GM21737 (cell line): Measurements from ENCODE around the gene CAMK1G.

ENCODE experiments used
- ATAC-seq: cut with Tn5 transposase; IDR thresholded peaks from one replicate; pipeline ENCODE4 v1.9.1; 2021; ENCODE audit warnings: mild to moderate bottlenecking, moderate library complexity; ENCODE audit not compliant: unreplicated experiment

Gene CAMK1G

DNA sequence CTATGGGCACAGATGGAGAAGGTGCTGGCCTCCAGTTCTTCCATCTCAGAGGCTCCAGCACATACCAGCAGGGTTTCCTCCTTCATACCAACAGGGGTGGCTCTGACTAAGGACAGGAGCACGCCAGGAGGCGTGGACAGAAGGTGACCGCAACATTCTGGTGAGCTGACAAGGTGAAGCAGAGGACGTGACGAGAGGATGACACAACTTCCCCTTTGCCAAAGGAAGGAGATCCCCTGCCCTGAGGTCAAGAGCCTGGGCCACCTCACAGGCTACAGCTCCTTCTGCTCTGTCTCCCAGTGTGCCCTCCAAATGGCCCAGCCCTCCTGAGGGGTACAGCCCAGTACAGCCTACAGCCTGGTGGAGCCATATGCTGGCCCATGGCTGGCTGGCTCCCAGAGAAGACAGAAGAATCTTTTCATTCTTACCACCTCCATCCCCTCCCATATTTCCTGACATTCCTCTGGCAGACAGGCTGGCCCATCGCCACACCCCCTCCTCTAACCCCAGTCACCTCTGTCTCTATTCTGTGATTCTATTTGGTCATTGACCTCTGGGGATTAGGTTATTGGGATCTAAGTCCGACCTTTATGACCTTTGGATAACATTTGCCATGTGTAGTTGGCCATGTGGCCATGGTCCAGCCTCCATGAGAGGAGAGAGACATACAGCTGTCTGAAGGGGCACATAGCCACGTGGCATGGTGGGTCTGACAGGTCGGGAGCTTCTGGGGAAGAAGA lies 73.8 kb downstream of the CAMK1G start:
- no peak for ATAC-seq

DNA sequence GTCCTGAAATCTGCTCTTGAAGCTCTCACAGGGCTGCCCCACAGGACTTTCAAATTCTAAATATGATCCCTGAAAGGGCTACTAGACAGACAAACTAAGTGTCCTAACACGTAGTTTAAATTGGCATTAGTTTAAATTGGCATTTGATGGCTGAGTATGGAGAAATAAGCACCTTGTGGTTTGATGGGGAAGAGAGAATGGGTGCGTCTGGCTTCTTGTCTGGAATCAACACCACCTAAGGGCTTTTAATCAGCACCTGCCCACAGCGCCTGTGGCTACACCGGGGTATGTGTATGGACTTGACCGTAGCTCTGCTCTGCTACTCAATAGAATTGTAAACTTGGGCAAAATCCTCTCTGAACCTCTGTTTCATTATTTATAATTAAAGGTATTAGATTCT lies 74.4 kb downstream of the CAMK1G start:
- no peak for ATAC-seq

DNA sequence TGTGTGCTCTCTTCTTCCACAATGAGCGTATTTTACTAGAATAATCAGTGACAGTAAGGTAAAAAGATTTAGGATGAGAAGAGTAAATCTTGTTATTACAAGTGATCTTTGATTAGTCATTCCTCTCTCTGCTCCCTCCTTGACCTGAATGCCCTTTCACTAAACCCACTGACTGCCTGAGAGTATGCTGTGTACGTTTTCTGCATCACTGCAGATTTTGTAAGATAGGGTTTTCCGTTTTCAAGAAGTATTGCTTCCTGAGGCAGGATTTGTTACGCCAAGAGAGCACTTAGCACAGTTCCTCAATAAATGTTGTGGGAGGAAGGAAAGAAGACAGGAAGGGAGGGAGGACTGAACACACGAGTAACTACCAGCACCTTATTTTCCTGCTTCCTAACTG lies 76.4 kb downstream of the CAMK1G start:
- peak; percentile 84 for ATAC-seq

DNA sequence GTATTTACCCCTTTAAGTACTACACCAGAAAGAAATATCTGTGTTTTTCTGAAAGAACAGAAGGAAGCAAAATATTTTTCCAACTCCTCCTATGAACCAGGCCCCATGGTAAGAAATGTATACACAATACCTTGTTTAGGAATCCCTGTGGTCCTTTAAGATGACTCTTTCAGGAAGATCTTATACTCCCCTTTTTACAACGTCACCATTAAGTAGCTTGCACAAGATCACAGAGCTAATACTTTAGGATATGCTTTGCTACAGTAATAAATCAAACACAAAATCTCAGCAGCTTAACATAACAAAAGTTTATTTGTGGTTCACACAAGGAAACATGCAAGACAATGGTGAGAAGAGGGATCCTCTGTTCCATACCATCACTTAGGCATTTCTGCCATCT lies 77.6 kb downstream of the CAMK1G start:
- no peak for ATAC-seq

DNA sequence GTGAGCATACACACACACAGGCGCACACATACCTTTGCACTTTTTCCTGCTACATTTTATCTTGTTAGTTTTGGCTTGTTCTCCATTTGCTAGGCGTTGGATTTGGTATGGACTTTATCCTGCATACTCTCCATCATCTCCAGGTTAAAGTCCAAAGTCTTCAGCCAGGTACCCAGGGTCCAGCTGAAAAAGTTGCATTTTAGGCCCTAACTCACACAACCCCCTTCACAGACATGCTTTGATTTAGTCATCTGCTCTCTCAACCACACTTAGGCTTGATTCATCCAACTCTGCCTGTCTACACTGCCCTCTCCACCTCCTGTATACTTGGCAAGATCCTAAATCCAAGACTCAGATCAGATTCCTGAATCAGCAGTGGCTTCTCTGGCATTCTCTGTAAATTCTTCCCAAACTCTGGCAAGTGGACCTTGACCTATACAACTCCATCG lies 79.4 kb downstream of the CAMK1G start:
- no peak for ATAC-seq
